ENCODE data around the gene UBR1.
A peak's percentile ranks its signal among the peaks of the same experiment; 100 is the strongest.
"Not testable (repeated sequence)": the region's sequence is repeated elsewhere in the genome, so short reads cannot be mapped to it uniquely, and the experiment has no call there.

Gene UBR1

GRCh38 chr15:43105778-43106485 is at the start of gene UBR1:
Gene UBR1, minus strand, starts transcription at chr15:43106038. Its CDS starts 16 bp downstream, at chr15:43106022.
- peak; percentile 79 to 80 for DNase-seq

GRCh38 chr15:43153269-43153668 is 47.4 kb upstream of the UBR1 start:
- no peak for DNase-seq

- no peak for DNase-seq
Observed at GRCh38 chr15:43151688-43152087, 45.9 kb upstream of the UBR1 start.

GRCh38 chr15:43150191-43150929 is 44.5 kb upstream of the UBR1 start:
- DNase-seq, result no peak

GRCh38 chr15:43146184-43146583 is 40.3 kb upstream of the UBR1 start:
- no peak for DNase-seq

- DNase-seq, result no peak
Observed at GRCh38 chr15:43144512-43144911, 38.7 kb upstream of the UBR1 start.

GRCh38 chr15:43143203-43143941 is 37.5 kb upstream of the UBR1 start:
- DNase-seq, result no peak

GRCh38 chr15:43135351-43135750 is 29.5 kb upstream of the UBR1 start:
- DNase-seq, result no peak

GRCh38 chr15:43134157-43134635 is 28.4 kb upstream of the UBR1 start:
- peak in 1 of 2 experiments; percentile 11 for DNase-seq

GRCh38 chr15:43133430-43134156 is 27.8 kb upstream of the UBR1 start, which contains the start of gene TMEM62:
Gene TMEM62, plus strand, starts transcription at chr15:43133586. Its CDS starts 217 bp downstream, at chr15:43133803.
- peak; percentile 70 to 72 for DNase-seq

- DNase-seq, result no peak
Observed at GRCh38 chr15:43132830-43133429, 27.1 kb upstream of the UBR1 start.

- no peak for DNase-seq
Observed at GRCh38 chr15:43128980-43129335, 23.1 kb upstream of the UBR1 start.

- DNase-seq, result not testable (repeated sequence)
Observed at GRCh38 chr15:43128174-43128979, 22.5 kb upstream of the UBR1 start.

GRCh38 chr15:43127752-43128151 is 21.9 kb upstream of the UBR1 start:
- DNase-seq, result no peak

- DNase-seq, result no peak
Observed at GRCh38 chr15:43126356-43126755, 20.5 kb upstream of the UBR1 start.

GRCh38 chr15:43125100-43125661 is 19.3 kb upstream of the UBR1 start:
- DNase-seq, result no peak

GRCh38 chr15:43121863-43122262 is 16.0 kb upstream of the UBR1 start:
- no peak for DNase-seq

- no peak for DNase-seq
Observed at GRCh38 chr15:43118829-43119228, 13.0 kb upstream of the UBR1 start.

- DNase-seq, result no peak
Observed at GRCh38 chr15:43118286-43118685, 12.4 kb upstream of the UBR1 start.

- DNase-seq, result no peak
Observed at GRCh38 chr15:43111354-43111753, 5.5 kb upstream of the UBR1 start.

GRCh38 chr15:43107751-43108150 is 1.9 kb upstream of the UBR1 start:
- peak; percentile 49 to 56 for DNase-seq
